NCI-H2171 (cell line): ENCODE data around the gene KLHL11.
"Not testable (repeated sequence)": the region's sequence is repeated elsewhere in the genome, so short reads cannot be mapped to it uniquely, and the experiment has no call there.

Source experiments
- DNase-seq: peaks from one replicate; lab custom pipeline; 2025; lab: John Stamatoyannopoulos, UW

KLHL11 gene

GRCh38 chr17:41837761-41838538 lies 27.3 kb downstream of the KLHL11 start, which contains the start of gene KLHL10:
KLHL10 (plus strand) TSS chr17:41837825; CDS start chr17:41837933, 108 bp downstream.
- no peak for DNase-seq

DNA sequence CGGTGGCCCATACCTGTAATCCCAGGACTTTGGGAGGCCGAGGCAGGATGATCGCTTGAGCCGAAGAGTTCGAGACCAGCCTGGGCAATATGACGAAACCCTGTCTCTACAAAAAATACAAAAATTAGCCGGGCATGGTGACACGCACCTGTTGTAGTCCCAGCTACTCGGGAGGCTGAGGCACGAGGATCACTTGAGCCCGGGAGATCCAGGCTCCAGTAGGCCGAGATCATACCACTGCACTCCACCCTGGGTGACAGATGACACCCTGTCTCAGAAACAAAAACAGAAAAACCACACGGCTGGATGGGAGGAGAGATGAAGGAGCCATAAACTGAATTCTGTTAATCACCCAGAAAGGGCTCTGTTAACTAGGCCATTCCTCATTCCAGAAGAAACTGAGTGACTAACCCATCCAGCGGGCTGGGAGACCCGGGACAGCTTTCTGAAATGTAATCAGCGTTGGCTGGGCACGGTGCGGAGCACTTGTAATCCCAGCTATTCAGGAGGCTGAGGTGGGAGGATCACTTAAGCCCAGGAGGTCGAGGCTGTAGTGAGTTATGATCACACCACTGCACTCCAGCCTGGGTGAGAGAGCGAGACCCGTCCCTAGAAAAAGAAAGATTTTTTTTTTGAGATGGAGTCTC lies 28.6 kb downstream of the KLHL11 start:
- no peak for DNase-seq

DNA sequence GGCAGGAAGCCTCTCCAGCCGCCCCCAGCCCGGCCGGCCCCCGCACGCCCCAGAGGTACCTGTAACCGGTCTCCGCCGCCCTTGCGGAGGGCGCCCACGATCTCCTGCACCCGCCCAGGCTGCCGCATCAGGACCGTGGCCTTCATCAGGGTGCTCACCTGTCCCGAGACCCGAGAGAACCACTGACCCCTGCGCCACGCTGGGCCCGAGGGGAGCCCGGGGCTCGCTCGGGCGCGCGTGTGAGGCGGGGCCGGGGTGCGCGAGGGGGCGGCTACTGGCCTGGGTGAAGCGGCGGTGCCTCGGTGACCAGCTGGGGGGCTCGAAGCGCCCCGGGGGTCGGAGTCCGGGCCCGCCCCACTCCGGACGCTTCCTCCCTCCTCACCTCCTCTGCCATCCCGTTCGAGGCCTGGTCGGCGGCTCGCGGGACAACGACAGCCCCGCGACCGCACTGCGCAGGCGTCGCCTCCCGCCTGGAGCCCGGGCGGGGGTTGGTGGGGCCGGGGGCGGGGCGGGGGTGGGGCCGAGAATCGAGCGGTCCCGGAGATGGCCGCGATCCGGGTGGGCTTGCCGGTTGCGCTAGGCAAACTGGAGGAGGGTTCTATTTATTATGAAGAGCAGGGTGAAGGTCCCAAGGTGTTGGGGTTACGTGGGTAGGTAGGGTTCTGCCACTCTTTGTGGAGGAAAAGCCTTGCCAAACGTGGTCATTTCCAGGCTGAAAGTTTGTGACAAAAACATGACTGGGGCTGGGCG lies 29.2 kb downstream of the KLHL11 start, which contains the start of gene NT5C3B:
NT5C3B (minus strand) TSS at position 433 of the 750 bp plus-strand sequence; CDS start at position 394, 39 bp downstream.
- peak; percentile 63 for DNase-seq

GRCh38 chr17:41835214-41835799 lies 29.9 kb downstream of the KLHL11 start:
- DNase-seq = no peak

DNA sequence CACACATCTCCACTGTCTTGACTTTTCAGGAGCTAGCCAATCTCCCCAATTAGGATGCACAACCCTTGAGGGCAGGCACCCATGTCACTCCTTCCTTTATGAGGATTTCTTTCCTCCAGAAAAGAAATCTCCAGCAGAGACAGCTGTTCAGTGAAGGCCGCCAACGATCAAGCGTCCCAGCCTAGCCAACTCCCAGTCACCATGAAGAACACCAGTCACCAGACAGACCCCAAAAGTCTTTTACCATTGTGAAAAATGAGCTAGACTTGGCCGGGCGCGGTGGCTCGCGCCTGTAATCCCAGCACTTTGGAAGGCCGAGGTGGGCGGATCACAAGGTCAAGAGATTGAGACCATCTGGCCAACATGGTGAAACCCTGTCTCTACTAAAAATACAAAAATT lies 35.3 kb downstream of the KLHL11 start:
- DNase-seq = not testable (repeated sequence)

GRCh38 chr17:41825175-41825845 lies 39.9 kb downstream of the KLHL11 start:
- no peak for DNase-seq

DNA sequence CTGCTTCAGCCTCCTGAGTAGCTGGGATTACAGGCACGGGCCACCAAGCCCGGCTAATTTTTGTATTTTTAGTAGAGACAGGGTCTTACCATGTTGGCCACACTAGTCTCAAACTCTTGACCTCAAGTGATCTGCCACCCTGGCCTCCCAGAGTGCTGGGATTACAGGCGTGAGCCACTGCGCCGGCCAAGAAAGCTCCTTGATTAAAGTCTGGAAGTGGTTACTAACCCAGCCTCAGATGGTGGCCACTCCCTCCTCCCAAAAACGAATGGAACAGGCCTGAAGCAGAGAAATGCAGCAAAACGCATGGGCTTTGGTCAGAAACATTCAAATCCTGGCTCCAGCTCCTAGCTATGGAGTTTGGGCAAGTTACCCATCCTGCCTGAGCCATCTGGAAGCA lies 41.1 kb downstream of the KLHL11 start:
- DNase-seq = no peak

DNA sequence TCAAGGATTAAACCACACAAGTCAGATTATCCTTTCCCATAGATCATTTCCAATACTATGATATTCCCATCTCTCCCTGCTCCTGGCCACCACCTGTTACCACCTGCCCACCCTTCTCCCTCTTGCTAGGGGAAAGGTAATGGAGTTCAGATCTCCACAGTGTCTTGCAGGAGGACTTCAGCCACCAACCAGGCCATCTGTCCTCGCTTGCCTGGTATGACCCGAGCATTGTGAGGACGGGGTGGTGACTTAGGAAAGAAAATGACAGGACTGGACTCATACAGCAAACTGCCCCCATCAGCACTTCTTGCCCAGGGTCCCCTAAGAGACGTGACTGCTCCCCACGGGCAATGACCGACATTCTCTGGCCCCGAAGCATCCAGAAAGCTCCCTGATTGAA lies 41.6 kb downstream of the KLHL11 start:
- DNase-seq = no peak

- DNase-seq = no peak
These were observed 42.1 kb downstream of the KLHL11 start for GRCh38 chr17:41823141-41823524.

GRCh38 chr17:41822216-41823140 lies 42.7 kb downstream of the KLHL11 start:
- DNase-seq = no peak

DNA sequence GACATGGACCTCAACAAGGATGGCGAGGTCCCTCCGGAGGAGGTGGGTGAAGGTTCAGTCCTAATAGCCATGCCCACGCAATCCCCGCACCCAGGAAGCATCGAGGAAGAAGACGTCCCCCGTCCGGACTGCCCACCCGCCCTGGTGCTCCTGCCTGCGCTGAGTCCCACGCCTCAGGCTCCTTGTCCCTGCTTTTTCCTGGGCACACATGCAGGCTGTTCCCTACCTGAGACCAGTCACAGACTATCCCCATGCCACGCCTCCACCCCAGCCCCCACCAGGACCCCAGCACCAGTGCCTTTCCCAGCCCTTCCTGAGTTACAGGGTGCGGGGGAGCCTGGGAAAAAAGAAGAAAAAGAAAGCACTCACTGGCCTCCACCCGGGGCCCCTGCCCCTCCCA lies 43.4 kb downstream of the KLHL11 start:
- no peak for DNase-seq

DNA sequence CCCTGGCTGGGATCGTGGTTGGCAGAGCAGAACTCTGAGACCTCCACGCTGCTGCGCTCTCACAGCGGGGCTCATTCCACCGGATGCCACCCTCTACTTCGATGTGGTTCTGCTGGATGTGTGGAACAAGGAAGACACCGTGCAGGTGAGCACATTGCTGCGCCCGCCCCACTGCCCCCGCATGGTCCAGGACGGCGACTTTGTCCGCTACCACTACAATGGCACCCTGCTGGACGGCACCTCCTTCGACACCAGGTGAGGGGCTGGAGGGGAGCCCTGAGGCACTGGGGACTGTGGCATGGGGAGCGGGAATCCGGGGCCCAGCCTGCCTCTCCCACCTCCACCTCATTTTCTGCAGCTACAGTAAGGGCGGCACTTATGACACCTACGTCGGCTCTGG lies 47.2 kb downstream of the KLHL11 start:
- no peak for DNase-seq

DNA sequence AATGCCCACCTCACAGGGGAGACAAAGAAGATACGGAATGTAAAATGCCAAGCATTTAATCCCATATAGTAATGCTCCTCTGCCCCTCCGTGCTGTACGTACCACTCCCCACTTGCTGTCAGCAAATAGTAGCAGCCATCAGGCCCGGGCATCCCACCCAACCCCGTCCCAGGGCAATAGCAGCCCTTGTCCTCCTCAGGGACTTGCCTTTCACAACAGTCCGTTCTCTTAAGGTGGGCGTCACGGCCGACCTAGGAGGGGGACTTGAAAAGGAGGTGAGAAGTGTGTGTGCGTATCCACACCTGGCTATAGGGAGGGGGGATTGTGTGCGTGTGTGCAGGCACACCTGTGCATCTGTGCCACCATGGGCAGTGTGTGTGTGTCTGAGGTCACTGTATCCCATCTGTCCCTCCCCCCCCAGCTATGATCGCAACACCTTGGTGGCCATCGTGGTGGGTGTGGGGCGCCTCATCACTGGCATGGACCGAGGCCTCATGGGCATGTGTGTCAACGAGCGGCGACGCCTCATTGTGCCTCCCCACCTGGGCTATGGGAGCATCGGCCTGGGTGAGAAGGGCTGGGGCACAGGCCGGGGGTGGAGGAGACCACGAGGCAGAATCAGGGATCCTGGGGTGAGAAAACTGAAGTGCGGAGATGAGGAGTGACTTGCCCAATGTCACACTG lies 48.4 kb downstream of the KLHL11 start:
- DNase-seq = no peak

DNA sequence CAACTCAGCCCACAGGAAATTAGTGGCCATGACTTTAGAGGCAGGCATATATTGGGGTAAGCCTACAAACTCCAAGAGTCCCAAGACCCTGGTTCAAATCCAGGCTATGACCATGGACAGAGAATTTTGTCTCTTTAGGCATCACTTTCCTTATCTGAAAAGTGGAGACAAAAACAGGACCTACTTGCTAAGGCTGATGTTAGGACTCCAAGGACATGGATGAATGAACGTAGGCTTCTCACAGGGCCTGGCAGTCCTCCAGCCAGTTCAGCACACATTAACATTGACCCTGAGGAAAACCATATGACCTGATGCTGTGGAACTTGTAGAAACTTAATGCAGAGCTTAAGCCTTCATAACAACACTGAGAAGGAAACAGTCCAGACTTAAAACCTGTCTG lies 51.0 kb downstream of the KLHL11 start:
- no peak for DNase-seq

- no peak for DNase-seq
These were observed 51.5 kb downstream of the KLHL11 start for GRCh38 chr17:41813699-41814124.

- no peak for DNase-seq
These were observed 52.0 kb downstream of the KLHL11 start for GRCh38 chr17:41813152-41813680.

- DNase-seq = peak; percentile 32
These were observed 52.7 kb downstream of the KLHL11 start, which contains the start of gene FKBP10 for GRCh38 chr17:41812381-41813151. FKBP10 (plus strand) TSS chr17:41813004; CDS start chr17:41813035, 31 bp downstream.

DNA sequence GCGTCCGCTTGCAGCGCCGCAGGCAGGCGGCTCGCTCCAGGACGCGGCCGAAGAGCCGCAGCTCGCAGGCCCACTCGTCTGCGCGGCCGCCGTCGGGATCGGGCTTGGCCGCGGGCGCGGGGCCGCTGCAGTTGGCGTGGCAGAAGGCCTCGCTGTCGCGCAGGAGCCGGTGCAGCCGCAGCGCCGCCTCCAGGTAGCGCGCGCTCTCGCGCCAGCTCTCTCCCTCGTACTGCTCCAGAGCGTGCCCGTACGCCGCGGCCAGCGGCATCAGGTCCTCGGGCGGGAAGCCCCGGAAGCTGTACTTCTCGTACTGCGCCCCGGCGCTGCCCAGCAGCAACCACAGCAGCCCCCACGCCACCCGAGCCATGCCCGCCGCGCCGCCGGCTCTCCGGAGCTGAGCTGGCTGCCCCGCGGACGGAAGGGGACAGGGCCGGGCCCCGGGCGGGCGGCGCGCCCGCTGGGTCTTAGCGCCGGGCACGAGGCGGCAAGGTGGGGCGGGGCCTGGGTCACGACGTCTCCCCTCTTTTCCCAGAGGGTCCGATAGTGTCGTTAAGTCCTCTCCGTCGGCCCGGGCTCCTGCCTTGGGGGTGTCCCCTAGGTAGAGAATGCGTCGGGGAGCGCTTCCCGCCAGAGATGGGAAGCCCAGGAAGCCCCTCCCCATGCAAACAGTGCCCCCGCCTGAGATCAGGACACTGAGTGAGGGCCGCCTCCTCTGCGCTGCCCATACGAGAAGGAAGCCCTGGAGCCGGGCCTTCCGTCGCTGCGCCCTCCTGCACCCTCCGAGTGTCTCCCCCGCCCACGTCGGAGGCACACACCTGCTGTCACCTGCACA lies 53.5 kb downstream of the KLHL11 start, which contains the start of gene P3H4:
P3H4 (minus strand) TSS at position 401 of the 832 bp plus-strand sequence; CDS start at position 367, 34 bp downstream.
- peak; percentile 50 for DNase-seq
